Measurements from ENCODE around the gene SLAMF1. TPM values are rescaled to one million over a fixed set of nuclear protein-coding genes. Genes with fewer than 3 reads are reported as not detected.
"Not testable (repeated sequence)": the region's sequence is repeated elsewhere in the genome, so short reads cannot be mapped to it uniquely, and the experiment has no call there.

The SLAMF1 gene
- total RNA-seq: not detected in 2 replicates

GRCh38 chr1:160646711-160647328 lies at the start of gene SLAMF1:
TSS of gene SLAMF1 (minus strand) at chr1:160647044. CDS start at chr1:160646945, 99 bp downstream.
- Histone ChIP-seq H3K27me3 (ENCODE audit: control insufficient read depth, insufficient read depth, low read length) (no peaks in the 10 kb centered on the region), H3K4me3 (ENCODE audit: low read depth, low read length) (no peak within 1 kb of the TSS), H3K36me3 (ENCODE audit: control insufficient read depth, insufficient read depth, low read length) (no peaks in the 10 kb centered on the region)
- DNase-seq (ENCODE audit: low read depth): no peak
- TF ChIP-seq, protein P1, sequence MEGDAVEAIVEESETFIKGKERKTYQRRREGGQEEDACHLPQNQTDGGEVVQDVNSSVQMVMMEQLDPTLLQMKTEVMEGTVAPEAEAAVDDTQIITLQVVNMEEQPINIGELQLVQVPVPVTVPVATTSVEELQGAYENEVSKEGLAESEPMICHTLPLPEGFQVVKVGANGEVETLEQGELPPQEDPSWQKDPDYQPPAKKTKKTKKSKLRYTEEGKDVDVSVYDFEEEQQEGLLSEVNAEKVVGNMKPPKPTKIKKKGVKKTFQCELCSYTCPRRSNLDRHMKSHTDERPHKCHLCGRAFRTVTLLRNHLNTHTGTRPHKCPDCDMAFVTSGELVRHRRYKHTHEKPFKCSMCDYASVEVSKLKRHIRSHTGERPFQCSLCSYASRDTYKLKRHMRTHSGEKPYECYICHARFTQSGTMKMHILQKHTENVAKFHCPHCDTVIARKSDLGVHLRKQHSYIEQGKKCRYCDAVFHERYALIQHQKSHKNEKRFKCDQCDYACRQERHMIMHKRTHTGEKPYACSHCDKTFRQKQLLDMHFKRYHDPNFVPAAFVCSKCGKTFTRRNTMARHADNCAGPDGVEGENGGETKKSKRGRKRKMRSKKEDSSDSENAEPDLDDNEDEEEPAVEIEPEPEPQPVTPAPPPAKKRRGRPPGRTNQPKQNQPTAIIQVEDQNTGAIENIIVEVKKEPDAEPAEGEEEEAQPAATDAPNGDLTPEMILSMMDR (IDR thresholded peaks at IDR 0.05; ENCODE audit: insufficient read depth, low read length, poor library complexity, severe bottlenecking): no peak

- DNase-seq (ENCODE audit: low read depth): not testable (repeated sequence)
These were observed 45.5 kb upstream of the SLAMF1 start for GRCh38 chr1:160692390-160692789.

GRCh38 chr1:160685266-160685665 lies 38.4 kb upstream of the SLAMF1 start:
- TF ChIP-seq, protein P1 (IDR thresholded peaks at IDR 0.05; ENCODE audit: insufficient read depth, low read length, poor library complexity, severe bottlenecking): no peak
- no peaks in the 10 kb centered on the region for H3K36me3 ChIP-seq (ENCODE audit: control insufficient read depth, insufficient read depth, low read length)
- no peak overlapping the region for H3K4me3 ChIP-seq (ENCODE audit: low read depth, low read length)
- no peak for DNase-seq (ENCODE audit: low read depth)
- H3K27me3 ChIP-seq (ENCODE audit: control insufficient read depth, insufficient read depth, low read length): no peaks in the 10 kb centered on the region

More at GRCh38 chr1:160692390-160692789, 45.5 kb upstream of the SLAMF1 start:
- H3K4me3 ChIP-seq (ENCODE audit: low read depth, low read length); H3K27me3 ChIP-seq (ENCODE audit: control insufficient read depth, insufficient read depth, low read length); H3K36me3 ChIP-seq (ENCODE audit: control insufficient read depth, insufficient read depth, low read length): not testable (repeated sequence)

GRCh38 chr1:160682983-160683865 lies 36.4 kb upstream of the SLAMF1 start:
- DNase-seq (ENCODE audit: low read depth): no peak
- peaks cover 2% of the 10 kb centered on the region for H3K27me3 ChIP-seq (ENCODE audit: control insufficient read depth, insufficient read depth, low read length)
- H3K36me3 ChIP-seq (ENCODE audit: control insufficient read depth, insufficient read depth, low read length): no peaks in the 10 kb centered on the region
- no peak overlapping the region for H3K4me3 ChIP-seq (ENCODE audit: low read depth, low read length)
- TF ChIP-seq, protein P1 (IDR thresholded peaks at IDR 0.05; ENCODE audit: insufficient read depth, low read length, poor library complexity, severe bottlenecking): no peak

DNA sequence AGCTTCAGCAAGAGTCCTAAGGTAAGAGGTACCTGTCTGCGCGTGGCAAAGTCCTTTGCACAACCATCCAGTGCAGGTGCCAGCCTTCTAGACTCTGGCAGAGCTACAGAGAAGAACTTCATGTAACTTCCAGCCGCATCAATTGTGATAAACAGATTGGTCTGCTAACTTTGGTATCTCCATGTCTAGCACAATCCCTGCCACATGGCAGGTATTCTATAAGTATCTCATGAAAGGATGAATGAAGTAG lies 35.0 kb upstream of the SLAMF1 start:
- no peak for DNase-seq (ENCODE audit: low read depth)
- Histone ChIP-seq H3K27me3 (ENCODE audit: control insufficient read depth, insufficient read depth, low read length) (peaks cover 5% of the 10 kb centered on the region), H3K4me3 (ENCODE audit: low read depth, low read length) (no peak overlapping the region), H3K36me3 (ENCODE audit: control insufficient read depth, insufficient read depth, low read length) (no peaks in the 10 kb centered on the region)
- TF ChIP-seq, protein P1 (IDR thresholded peaks at IDR 0.05; ENCODE audit: insufficient read depth, low read length, poor library complexity, severe bottlenecking): no peak

- peaks cover 5% of the 10 kb centered on the region for H3K27me3 ChIP-seq (ENCODE audit: control insufficient read depth, insufficient read depth, low read length)
- no peaks in the 10 kb centered on the region for H3K36me3 ChIP-seq (ENCODE audit: control insufficient read depth, insufficient read depth, low read length)
- no peak overlapping the region for H3K4me3 ChIP-seq (ENCODE audit: low read depth, low read length)
- no peak for DNase-seq (ENCODE audit: low read depth)
- TF ChIP-seq, protein P1 (IDR thresholded peaks at IDR 0.05; ENCODE audit: insufficient read depth, low read length, poor library complexity, severe bottlenecking): peak; percentile 43
These were observed 34.4 kb upstream of the SLAMF1 start for GRCh38 chr1:160681066-160681890.
